CD4-positive, CD25-positive, alpha-beta regulatory T cell (primary cell): ENCODE measurements around the gene ARHGEF1. TPM values are rescaled to one million over a fixed set of nuclear protein-coding genes. Genes with fewer than 3 reads are reported as not detected.

ENCODE experiments used
- ATAC-seq, 2 donors: fragments of 150-1000 bp; cut with Tn5 transposase; one replicate each; pipeline ENCODE4 v1.10.0; 2021; ENCODE audit warnings: low read depth in 2 of 2, moderate number of reproducible peaks in 2 of 2, moderate library complexity in 1 of 2
- DNase-seq, 3 donors: peaks; one replicate each; pipeline versions ENCODE4 v3.0.0 to v3.0.0-alpha.2; 2012 to 2022; ENCODE audit warnings: mixed read lengths in 1 of 3
- H3K27ac ChIP-seq: one replicate; pipeline ENCODE4 v1.7.0; 2013; ENCODE audit warnings: mild to moderate bottlenecking, low read length; ENCODE audit not compliant: insufficient read depth, poor library complexity, severe bottlenecking
- H3K27me3 ChIP-seq: one replicate; pipeline ENCODE4 v1.7.0; 2013; ENCODE audit warnings: low read length; ENCODE audit not compliant: control insufficient read depth, insufficient read depth
- H3K36me3 ChIP-seq: one replicate; pipeline ENCODE4 v1.7.0; 2013; ENCODE audit warnings: mild to moderate bottlenecking, low read length, moderate library complexity; ENCODE audit not compliant: control insufficient read depth, insufficient read depth
- H3K4me1 ChIP-seq: 2 replicates; pipeline ENCODE4 v1.7.0; 2013; ENCODE audit warnings: mild to moderate bottlenecking, low read length; ENCODE audit not compliant: insufficient read depth, control insufficient read depth, poor library complexity, severe bottlenecking
- H3K4me3 ChIP-seq: one replicate; pipeline ENCODE4 v1.7.0; 2013; ENCODE audit warnings: low read depth, mild to moderate bottlenecking, low read length, moderate library complexity
- H3K9me3 ChIP-seq, 2 experiments: 1 replicate in 1 of 2; 2 replicates in 1 of 2; pipeline ENCODE4 v1.7.0; 2013; ENCODE audit warnings: low read length in 2 of 2, mild to moderate bottlenecking in 1 of 2, moderate library complexity in 1 of 2; ENCODE audit not compliant: control insufficient read depth in 2 of 2
- H3K27ac Mint-ChIP-seq, 3 donors: one replicate each; pipeline ENCODE4 v1.8.0; 2020 to 2022; ENCODE audit warnings: mild to moderate bottlenecking in 3 of 3, mixed read lengths in 3 of 3, moderate library complexity in 2 of 3
- H3K27me3 Mint-ChIP-seq: one replicate; pipeline ENCODE4 v1.8.0; 2022; ENCODE audit warnings: mild to moderate bottlenecking, mixed read lengths
- H3K36me3 Mint-ChIP-seq: one replicate; pipeline ENCODE4 v1.8.0; 2020; ENCODE audit warnings: mixed read lengths
- H3K4me1 Mint-ChIP-seq, 4 donors: one replicate each; pipeline ENCODE4 v1.8.0; 2020 to 2022; ENCODE audit warnings: mixed read lengths in 4 of 4, mild to moderate bottlenecking in 1 of 4
- H3K4me3 Mint-ChIP-seq, 4 donors: one replicate each; pipeline ENCODE4 v1.8.0; 2020 to 2022; ENCODE audit warnings: mild to moderate bottlenecking in 4 of 4, mixed read lengths in 4 of 4, moderate library complexity in 3 of 4
- H3K9me3 Mint-ChIP-seq, 7 donors: one replicate each; pipeline ENCODE4 v1.8.0; 2020 to 2022; ENCODE audit warnings: mixed read lengths in 7 of 7, mild to moderate bottlenecking in 3 of 7, moderate library complexity in 2 of 7
- polyA plus RNA-seq, 4 donors: library from polyadenylated mRNA; unstranded; fragments of 300-500 nt; fragmentation: Illumina TruSeq; gene quantifications; one replicate each; pipeline ENCODE4 v1.2.3, GENCODE V29; 2021
- total RNA-seq: library from RNA; stranded (reverse); gene quantifications from one replicate; pipeline ENCODE4 v1.2.3, GENCODE V29; 2022

ARHGEF1 gene
- total and polyA plus RNA-seq, 5 donors from 2014 or later = 162 to 1,312 (median 183) TPM

DNA sequence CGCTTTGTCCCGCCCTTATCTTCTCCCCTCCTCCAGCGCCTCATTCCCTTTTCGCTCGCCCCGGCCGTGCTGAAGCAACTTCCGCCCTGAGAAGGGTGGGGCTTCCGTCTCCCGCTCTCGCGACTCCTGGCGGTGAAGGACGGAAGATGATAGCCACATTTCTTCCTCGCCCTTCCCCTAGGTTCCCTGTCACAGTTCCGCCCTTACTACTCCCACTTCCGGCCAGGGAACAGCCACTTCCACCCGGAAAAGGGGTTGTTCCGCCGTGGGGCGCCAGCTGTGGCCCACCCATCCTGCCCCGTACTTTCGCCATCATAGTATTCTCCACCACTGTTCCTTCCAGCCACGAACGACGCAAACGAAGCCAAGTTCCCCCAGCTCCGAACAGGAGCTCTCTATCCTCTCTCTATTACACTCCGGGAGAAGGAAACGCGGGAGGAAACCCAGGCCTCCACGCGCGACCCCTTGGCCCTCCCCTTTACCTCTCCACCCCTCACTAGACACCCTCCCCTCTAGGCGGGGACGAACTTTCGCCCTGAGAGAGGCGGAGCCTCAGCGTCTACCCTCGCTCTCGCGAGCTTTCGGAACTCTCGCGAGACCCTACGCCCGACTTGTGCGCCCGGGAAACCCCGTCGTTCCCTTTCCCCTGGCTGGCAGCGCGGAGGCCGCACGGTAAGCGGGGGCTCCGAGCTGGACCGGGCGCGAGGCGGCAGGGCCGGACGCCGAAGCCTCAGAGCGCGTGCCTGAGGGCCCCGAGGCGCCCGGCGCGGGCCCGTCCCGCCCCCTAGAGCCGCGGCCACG lies 23.2 kb upstream of the ARHGEF1 start, which contains the start of gene RPS19:
Gene RPS19, plus strand, starts transcription at position 638 of the 801 bp plus-strand sequence. CDS start 520 bp downstream, outside the sequence.
- peaks cover 49% of the 10 kb centered on the region for H3K4me1 ChIP-seq
- Mint-ChIP-seq H3K36me3 (peaks cover 35% of the 10 kb centered on the region), H3K27ac (peak within 1 kb of the TSS; percentile 83 to 98 (median 95)), H3K9me3 (peaks cover 0 to 1% (median 0%) of the 10 kb centered on the region in 7 donors), H3K27me3 (no peaks in the 10 kb centered on the region), H3K4me3 (peak within 1 kb of the TSS; percentile 85 to 96 (median 92)), H3K4me1 (peaks cover 0 to 55% (median 30%) of the 10 kb centered on the region in 4 donors)
- no peaks in the 10 kb centered on the region for H3K27me3 ChIP-seq
- H3K9me3 ChIP-seq = no peaks in the 10 kb centered on the region
- H3K27ac ChIP-seq = peak within 1 kb of the TSS; percentile 98
- H3K4me3 ChIP-seq = peak within 1 kb of the TSS; percentile 85
- ATAC-seq (peak; percentile 82 to 85), DNase-seq (peak; percentile 96 to 99 (median 99))
- peaks cover 34% of the 10 kb centered on the region for H3K36me3 ChIP-seq

DNA sequence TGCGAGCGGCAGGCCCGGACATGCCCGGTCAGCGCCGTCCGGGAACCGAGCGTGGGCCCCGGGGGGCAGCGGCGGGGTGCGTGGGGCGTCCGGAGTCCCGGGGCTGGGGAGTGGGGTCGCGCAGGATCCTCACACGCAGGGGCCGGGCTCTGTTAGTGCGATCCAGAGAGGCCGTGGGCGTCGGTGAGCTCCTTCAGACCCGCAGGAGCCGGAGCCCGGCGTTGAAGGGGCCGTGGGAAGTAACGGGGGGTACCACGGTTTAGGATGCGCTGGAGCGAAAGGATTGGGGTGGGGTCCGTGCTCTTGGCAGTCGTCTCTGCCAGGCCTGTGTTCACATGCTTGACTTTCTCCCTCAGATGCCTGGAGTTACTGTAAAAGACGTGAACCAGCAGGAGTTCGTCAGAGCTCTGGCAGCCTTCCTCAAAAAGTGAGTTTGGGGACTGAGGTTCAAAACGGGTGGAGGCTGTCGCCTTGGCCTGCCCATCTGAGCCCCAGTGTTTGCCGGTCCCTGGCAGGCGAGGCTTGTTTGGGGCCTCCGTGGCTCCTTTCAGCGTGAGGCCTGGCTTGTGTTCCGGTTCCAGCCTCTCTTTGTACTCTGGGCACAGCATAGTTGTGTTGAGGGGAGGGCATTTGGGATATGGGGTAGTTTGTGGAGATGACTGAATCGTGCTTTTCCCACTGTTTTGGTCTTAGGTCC lies 22.4 kb upstream of the ARHGEF1 start:
- Mint-ChIP-seq H3K36me3 (peaks cover 35% of the 10 kb centered on the region), H3K4me3 (peak overlapping the region; percentile 85 to 96 (median 92)), H3K27ac (peak overlapping the region; percentile 83 to 95 (median 93)), H3K4me1 (peaks cover 0 to 57% (median 30%) of the 10 kb centered on the region in 4 donors), H3K9me3 (peaks cover 0 to 1% (median 0%) of the 10 kb centered on the region in 7 donors), H3K27me3 (no peaks in the 10 kb centered on the region)
- Histone ChIP-seq H3K36me3 (peaks cover 40% of the 10 kb centered on the region), H3K27ac (peak overlapping the region; percentile 98), H3K27me3 (no peaks in the 10 kb centered on the region), H3K4me1 (peaks cover 49% of the 10 kb centered on the region), H3K9me3 (no peaks in the 10 kb centered on the region), H3K4me3 (peak overlapping the region; percentile 81)
- peak in 1 of 3 donors; percentile 40 for DNase-seq
- no peak for ATAC-seq

GRCh38 chr19:41861116-41861768 lies 21.7 kb upstream of the ARHGEF1 start:
- H3K9me3 ChIP-seq = no peaks in the 10 kb centered on the region
- peak overlapping the region; percentile 98 for H3K27ac ChIP-seq
- ATAC-seq (no peak), DNase-seq (no peak)
- peak overlapping the region; percentile 85 to 96 (median 92) for H3K4me3 Mint-ChIP-seq
- H3K4me3 ChIP-seq = peak overlapping the region; percentile 81
- H3K9me3 Mint-ChIP-seq = peaks cover 0 to 1% (median 0%) of the 10 kb centered on the region in 7 donors
- H3K36me3 ChIP-seq = peaks cover 40% of the 10 kb centered on the region
- H3K4me1 Mint-ChIP-seq = peaks cover 0 to 61% (median 31%) of the 10 kb centered on the region in 4 donors
- H3K27me3 ChIP-seq = no peaks in the 10 kb centered on the region
- H3K36me3 Mint-ChIP-seq = peaks cover 35% of the 10 kb centered on the region
- H3K4me1 ChIP-seq = peaks cover 49% of the 10 kb centered on the region
- H3K27ac Mint-ChIP-seq = peak overlapping the region; percentile 83 to 95 (median 93)
- H3K27me3 Mint-ChIP-seq = no peaks in the 10 kb centered on the region

DNA sequence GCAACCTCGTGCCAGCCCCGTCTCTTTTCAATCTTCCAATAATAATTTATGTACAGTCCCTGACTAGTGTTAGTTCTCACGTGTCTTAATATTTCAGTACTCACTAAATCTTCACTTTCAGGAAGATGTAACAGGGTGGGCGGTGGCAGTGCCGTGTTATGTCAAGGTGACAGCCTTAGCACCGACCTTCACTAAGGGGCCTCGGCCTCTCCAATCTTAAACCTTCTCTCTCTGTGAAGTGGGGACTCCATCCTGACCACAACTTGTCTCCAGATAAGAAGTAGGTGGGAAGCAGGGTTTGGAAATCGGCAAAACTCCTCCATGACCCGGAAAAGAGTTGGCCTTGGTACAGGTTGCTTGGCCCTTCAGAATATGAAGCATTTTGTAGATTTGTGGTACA lies 21.1 kb upstream of the ARHGEF1 start:
- peak overlapping the region in 2 of 3 donors; percentile 48 to 95 for H3K27ac Mint-ChIP-seq
- H3K36me3 Mint-ChIP-seq = peaks cover 35% of the 10 kb centered on the region
- no peak for DNase-seq
- no peaks in the 10 kb centered on the region for H3K27me3 Mint-ChIP-seq
- H3K9me3 Mint-ChIP-seq = peaks cover 0 to 1% (median 0%) of the 10 kb centered on the region in 7 donors
- Histone ChIP-seq H3K36me3 (peaks cover 40% of the 10 kb centered on the region), H3K4me3 (peak overlapping the region; percentile 81), H3K4me1 (peaks cover 50% of the 10 kb centered on the region), H3K27me3 (no peaks in the 10 kb centered on the region), H3K27ac (peak overlapping the region; percentile 98), H3K9me3 (no peaks in the 10 kb centered on the region)
- H3K4me3 Mint-ChIP-seq = peak overlapping the region; percentile 85 to 96 (median 92)
- H3K4me1 Mint-ChIP-seq = peaks cover 0 to 65% (median 33%) of the 10 kb centered on the region in 4 donors
- ATAC-seq = no peak

- Histone ChIP-seq H3K4me3 (peak overlapping the region; percentile 81), H3K27me3 (no peaks in the 10 kb centered on the region), H3K4me1 (peaks cover 52% of the 10 kb centered on the region), H3K9me3 (no peaks in the 10 kb centered on the region), H3K36me3 (peaks cover 42% of the 10 kb centered on the region), H3K27ac (no peak overlapping the region)
- H3K36me3 Mint-ChIP-seq = peaks cover 35% of the 10 kb centered on the region
- peaks cover 0 to 1% (median 0%) of the 10 kb centered on the region in 7 donors for H3K9me3 Mint-ChIP-seq
- peak overlapping the region; percentile 70 to 96 (median 88) for H3K4me3 Mint-ChIP-seq
- no peak for ATAC-seq
- H3K27me3 Mint-ChIP-seq = no peaks in the 10 kb centered on the region
- no peak for DNase-seq
- peak overlapping the region in 1 of 3 donors; percentile 84 for H3K27ac Mint-ChIP-seq
- H3K4me1 Mint-ChIP-seq = peaks cover 0 to 65% (median 34%) of the 10 kb centered on the region in 4 donors
Measured at GRCh38 chr19:41862445-41862986, 20.5 kb upstream of the ARHGEF1 start.

DNA sequence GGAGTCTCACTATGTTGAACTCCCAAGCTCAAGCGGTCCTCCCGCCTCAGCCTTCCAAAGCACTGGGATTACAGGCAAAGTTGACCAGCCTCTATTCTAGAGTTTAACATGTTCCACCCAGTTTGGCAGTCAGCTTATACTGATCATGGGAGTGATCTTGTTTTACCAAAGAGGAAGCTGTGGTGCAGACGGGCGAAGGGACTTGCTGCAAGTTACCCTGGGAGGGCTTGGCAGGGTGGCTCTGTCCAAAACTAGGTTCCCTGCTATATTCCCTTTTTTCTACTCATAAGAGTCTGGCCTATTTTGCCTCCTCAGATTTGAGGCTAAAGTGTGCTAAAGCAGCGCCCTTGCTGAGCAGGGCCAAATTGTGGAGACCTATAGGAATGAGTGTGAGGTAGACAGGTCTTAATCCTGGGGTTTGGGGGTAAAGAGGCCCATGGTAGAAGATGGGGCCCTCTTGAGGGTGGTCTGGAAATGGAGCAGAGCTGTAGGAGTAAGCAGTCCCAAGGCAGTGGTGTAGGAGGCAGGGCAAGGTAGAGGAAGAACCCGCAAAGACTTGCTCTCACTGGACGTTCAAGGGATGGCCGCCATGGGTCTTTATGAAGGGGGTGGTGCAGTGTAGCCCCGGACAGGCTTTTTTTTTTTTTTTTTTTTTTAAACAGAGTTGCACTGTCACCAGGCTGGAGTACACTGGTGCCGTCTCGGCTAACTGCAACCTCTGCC lies 19.6 kb upstream of the ARHGEF1 start:
- H3K36me3 Mint-ChIP-seq = peaks cover 42% of the 10 kb centered on the region
- ATAC-seq = no peak
- Histone ChIP-seq H3K4me1 (peaks cover 60% of the 10 kb centered on the region), H3K27me3 (no peaks in the 10 kb centered on the region), H3K9me3 (no peaks in the 10 kb centered on the region), H3K27ac (no peak overlapping the region), H3K36me3 (peaks cover 50% of the 10 kb centered on the region), H3K4me3 (no peak overlapping the region)
- H3K4me3 Mint-ChIP-seq = peak overlapping the region in 2 of 4 donors; percentile 43 to 90
- H3K9me3 Mint-ChIP-seq = peaks cover 0 to 1% (median 0%) of the 10 kb centered on the region in 7 donors
- no peaks in the 10 kb centered on the region for H3K27me3 Mint-ChIP-seq
- H3K4me1 Mint-ChIP-seq = peaks cover 0 to 73% (median 41%) of the 10 kb centered on the region in 4 donors
- H3K27ac Mint-ChIP-seq = peak overlapping the region; percentile 51 to 94 (median 84)
- no peak for DNase-seq
